ENCODE data around the gene JPH2. TPM values are rescaled to one million over a fixed set of nuclear protein-coding genes. Genes with fewer than 3 reads are reported as not detected.

The JPH2 gene
- total and polyA plus RNA-seq, 10 of the 15 experiments (the other 5 are each of a cell fraction or from before 2014, with no cell fraction given), result 0.16 TPM; not detected in 9

DNA sequence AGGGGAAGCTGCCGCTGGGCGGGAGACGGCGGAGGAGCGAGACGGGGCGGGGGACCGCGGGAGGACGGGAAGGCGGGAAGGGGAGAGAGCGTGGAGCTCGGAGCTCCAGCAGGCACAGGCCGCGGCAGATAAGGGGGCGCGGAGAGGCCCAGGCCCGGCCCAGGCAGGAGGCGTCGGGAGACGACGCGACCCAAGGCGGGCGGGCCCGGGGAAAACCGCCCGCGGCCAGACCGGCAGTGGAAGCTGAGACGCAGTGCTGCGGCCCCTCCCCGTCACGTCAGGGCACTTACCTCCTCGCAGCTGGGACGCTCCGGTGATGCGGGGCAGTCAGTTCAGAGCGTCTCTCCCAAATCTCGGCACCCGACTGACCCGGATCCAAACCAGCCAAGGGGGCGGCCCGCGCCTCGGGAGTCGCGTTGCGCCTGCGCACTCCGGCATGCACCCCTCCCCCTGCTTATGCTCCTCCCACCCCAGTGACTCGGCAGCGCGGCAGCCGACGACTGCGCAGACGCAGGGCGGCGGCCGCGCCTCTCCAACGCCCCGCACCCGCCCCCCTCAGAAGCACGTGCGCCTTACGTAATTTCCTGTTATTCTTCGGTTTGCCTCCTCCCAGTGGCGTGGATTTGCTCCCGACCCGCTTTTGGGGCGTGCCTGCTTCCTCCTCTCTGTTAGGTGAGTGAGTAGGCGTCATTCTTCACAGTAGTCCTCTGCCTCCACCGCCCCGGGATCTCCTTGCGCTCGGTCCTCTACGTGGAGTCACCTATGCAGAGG is 23.6 kb upstream of the JPH2 start, which contains the start of gene OSER1 (continued):
- TF ChIP-seq, protein P1, sequence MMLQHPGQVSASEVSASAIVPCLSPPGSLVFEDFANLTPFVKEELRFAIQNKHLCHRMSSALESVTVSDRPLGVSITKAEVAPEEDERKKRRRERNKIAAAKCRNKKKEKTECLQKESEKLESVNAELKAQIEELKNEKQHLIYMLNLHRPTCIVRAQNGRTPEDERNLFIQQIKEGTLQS (IDR thresholded peaks at IDR 0.05; ENCODE audit: borderline replicate concordance, extremely low read depth, low read depth, low read length), result 0 out of 2 replicates have a peak, but pooled peaks have one; percentile 32
- TF ChIP-seq, protein P2, sequence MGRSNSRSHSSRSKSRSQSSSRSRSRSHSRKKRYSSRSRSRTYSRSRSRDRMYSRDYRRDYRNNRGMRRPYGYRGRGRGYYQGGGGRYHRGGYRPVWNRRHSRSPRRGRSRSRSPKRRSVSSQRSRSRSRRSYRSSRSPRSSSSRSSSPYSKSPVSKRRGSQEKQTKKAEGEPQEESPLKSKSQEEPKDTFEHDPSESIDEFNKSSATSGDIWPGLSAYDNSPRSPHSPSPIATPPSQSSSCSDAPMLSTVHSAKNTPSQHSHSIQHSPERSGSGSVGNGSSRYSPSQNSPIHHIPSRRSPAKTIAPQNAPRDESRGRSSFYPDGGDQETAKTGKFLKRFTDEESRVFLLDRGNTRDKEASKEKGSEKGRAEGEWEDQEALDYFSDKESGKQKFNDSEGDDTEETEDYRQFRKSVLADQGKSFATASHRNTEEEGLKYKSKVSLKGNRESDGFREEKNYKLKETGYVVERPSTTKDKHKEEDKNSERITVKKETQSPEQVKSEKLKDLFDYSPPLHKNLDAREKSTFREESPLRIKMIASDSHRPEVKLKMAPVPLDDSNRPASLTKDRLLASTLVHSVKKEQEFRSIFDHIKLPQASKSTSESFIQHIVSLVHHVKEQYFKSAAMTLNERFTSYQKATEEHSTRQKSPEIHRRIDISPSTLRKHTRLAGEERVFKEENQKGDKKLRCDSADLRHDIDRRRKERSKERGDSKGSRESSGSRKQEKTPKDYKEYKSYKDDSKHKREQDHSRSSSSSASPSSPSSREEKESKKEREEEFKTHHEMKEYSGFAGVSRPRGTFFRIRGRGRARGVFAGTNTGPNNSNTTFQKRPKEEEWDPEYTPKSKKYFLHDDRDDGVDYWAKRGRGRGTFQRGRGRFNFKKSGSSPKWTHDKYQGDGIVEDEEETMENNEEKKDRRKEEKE (IDR thresholded peaks at IDR 0.05), result no peak
- no peak for TF ChIP-seq MEF2B (IDR thresholded peaks at IDR 0.05; ENCODE audit: partially characterized antibody, poor library complexity, severe bottlenecking)
- TF ChIP-seq NR2F1 (conservative IDR thresholded peaks at IDR 0.05), result peak; percentile 53
- no peak for TF ChIP-seq CHD4 (IDR thresholded peaks at IDR 0.05)
- TF ChIP-seq NFYB (IDR thresholded peaks at IDR 0.05; ENCODE audit: insufficient read depth, low read depth, low read length), result 0 out of 2 replicates have a peak, but pooled peaks have one; percentile 21
- TF ChIP-seq POLR2AphosphoS2 (IDR thresholded peaks at IDR 0.05; ENCODE audit: low read depth, low read length), result peak; percentile 56; the same call in 1 of the 2 replicates
- TF ChIP-seq SMAD1 (IDR thresholded peaks at IDR 0.05; ENCODE audit: low read depth, partially characterized antibody), result no peak
- TF ChIP-seq LARP7 (IDR thresholded peaks at IDR 0.05), result peak; percentile 79
- no peak for TF ChIP-seq ZNF384 (IDR thresholded peaks at IDR 0.05; ENCODE audit: borderline replicate concordance, low read depth, low read length)
- TF ChIP-seq, protein P3, sequence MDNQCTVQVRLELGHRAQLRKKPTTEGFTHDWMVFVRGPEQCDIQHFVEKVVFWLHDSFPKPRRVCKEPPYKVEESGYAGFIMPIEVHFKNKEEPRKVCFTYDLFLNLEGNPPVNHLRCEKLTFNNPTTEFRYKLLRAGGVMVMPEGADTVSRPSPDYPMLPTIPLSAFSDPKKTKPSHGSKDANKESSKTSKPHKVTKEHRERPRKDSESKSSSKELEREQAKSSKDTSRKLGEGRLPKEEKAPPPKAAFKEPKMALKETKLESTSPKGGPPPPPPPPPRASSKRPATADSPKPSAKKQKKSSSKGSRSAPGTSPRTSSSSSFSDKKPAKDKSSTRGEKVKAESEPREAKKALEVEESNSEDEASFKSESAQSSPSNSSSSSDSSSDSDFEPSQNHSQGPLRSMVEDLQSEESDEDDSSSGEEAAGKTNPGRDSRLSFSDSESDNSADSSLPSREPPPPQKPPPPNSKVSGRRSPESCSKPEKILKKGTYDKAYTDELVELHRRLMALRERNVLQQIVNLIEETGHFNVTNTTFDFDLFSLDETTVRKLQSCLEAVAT (IDR thresholded peaks at IDR 0.05), result 0 out of 2 replicates have a peak, but pooled peaks have one; percentile 3
- 0 out of 2 replicates have a peak, but pooled peaks have one; percentile 5 for TF ChIP-seq BCL11A (IDR thresholded peaks at IDR 0.05; ENCODE audit: low read depth, low read length)
- peak; percentile 54; the same call in 1 of the 2 replicates for TF ChIP-seq RB1 (IDR thresholded peaks at IDR 0.05; ENCODE audit: borderline replicate concordance)
- TF ChIP-seq DPF2 (IDR thresholded peaks at IDR 0.05), result peak; percentile 56
- TF ChIP-seq NRF1 (conservative IDR thresholded peaks at IDR 0.05; ENCODE audit: low read depth, low read length), result peak; percentile 79
- TF ChIP-seq KLF5 (IDR thresholded peaks at IDR 0.05; ENCODE audit: partially characterized antibody), result peak; percentile 22
- peak; percentile 83 for TF ChIP-seq RAD51 (IDR thresholded peaks at IDR 0.05)
- no peak for TF ChIP-seq RFX5 (IDR thresholded peaks at IDR 0.05; ENCODE audit: low read depth, low read length)
- peak in 1 of 2 experiments; percentile 50; a peak in 1 of 3 replicates for TF ChIP-seq EGR1 (IDR thresholded peaks at IDR 0.05; ENCODE audit: borderline replicate concordance in 1 of 2, low read depth in 2 of 2, low read length in 2 of 2)
- TF ChIP-seq FOXK2 (IDR thresholded peaks at IDR 0.05), result peak; percentile 89
- TF ChIP-seq SRF (IDR thresholded peaks at IDR 0.05; ENCODE audit: low read depth in 2 of 2, low read length in 2 of 2), result 0 out of 4 replicates have a peak, but pooled peaks of 1 of the 2 experiments have one; percentile 14
- TF ChIP-seq SP1 (IDR thresholded peaks at IDR 0.05; ENCODE audit: low read depth, low read length), result no peak
- 0 out of 2 replicates have a peak, but pooled peaks have one; percentile 16 for TF ChIP-seq YY1 (IDR thresholded peaks at IDR 0.05; ENCODE audit: low read depth, low read length)
- TF ChIP-seq HDGF (IDR thresholded peaks at IDR 0.05), result peak; percentile 62; the same call in 1 of the 2 replicates
- 0 out of 3 replicates have a peak, but pooled peaks have one; percentile 6 for TF ChIP-seq POU2F2 (IDR thresholded peaks at IDR 0.05; ENCODE audit: borderline replicate concordance, low read depth, low read length)
- no peak for TF ChIP-seq SMARCA5 (IDR thresholded peaks at IDR 0.05)
- 0 out of 2 replicates have a peak, but pooled peaks have one; percentile 11 for TF ChIP-seq NBN (IDR thresholded peaks at IDR 0.05)

Measured in GM12878 (cell line).